Hepatocyte (in vitro differentiated cells): ENCODE data around the gene CABCOCO1. TPM values are rescaled to one million over a fixed set of nuclear protein-coding genes. Genes with fewer than 3 reads are reported as not detected.

ENCODE experiments used
- DNase-seq: peaks from one replicate; pipeline ENCODE4 v3.0.0-alpha.2; 2016; ENCODE audit warnings: low spot score
- H2AFZ ChIP-seq: fragments of 200-600 bp; sonication (generic); 2 replicates; pipeline ENCODE4 v1.6.0; 2016; ENCODE audit warnings: antibody characterized with exemption, mild to moderate bottlenecking
- H3K27ac ChIP-seq: fragments of 200-600 bp; sonication (generic); 2 replicates; pipeline ENCODE4 v1.5.1; 2016; ENCODE audit warnings: mild to moderate bottlenecking
- H3K27me3 ChIP-seq: fragments of 200-600 bp; sonication (generic); 2 replicates; pipeline ENCODE4 v1.6.1; 2016
- H3K36me3 ChIP-seq: fragments of 200-600 bp; sonication (generic); replicated peaks from 2 replicates; pipeline ENCODE4 v1.5.1; 2016; ENCODE audit warnings: low read depth; ENCODE audit not compliant: insufficient read depth
- H3K4me1 ChIP-seq: fragments of 200-600 bp; sonication (generic); 2 replicates; pipeline ENCODE4 v1.5.1; 2016; ENCODE audit warnings: mild to moderate bottlenecking, moderate library complexity; ENCODE audit not compliant: insufficient read depth
- H3K4me2 ChIP-seq: fragments of 200-600 bp; sonication (generic); 2 replicates; pipeline ENCODE4 v1.6.0; 2016
- H3K4me3 ChIP-seq: fragments of 200-600 bp; sonication (generic); 2 replicates; pipeline ENCODE4 v1.5.1; 2016; ENCODE audit warnings: mild to moderate bottlenecking
- H3K79me2 ChIP-seq: fragments of 200-600 bp; sonication (generic); 2 replicates; pipeline ENCODE4 v1.6.0; 2017; ENCODE audit warnings: mild to moderate bottlenecking
- H3K9me2 ChIP-seq: fragments of 200-600 bp; sonication (generic); replicated peaks from 2 replicates; pipeline ENCODE4 v1.6.0; 2017; ENCODE audit warnings: mild to moderate bottlenecking; ENCODE audit not compliant: insufficient read depth
- H3K9me3 ChIP-seq: fragments of 200-600 bp; sonication (generic); 2 replicates; pipeline ENCODE4 v1.5.1; 2016; ENCODE audit warnings: low read depth, mild to moderate bottlenecking
- H4K20me1 ChIP-seq: fragments of 200-600 bp; sonication (generic); 2 replicates; pipeline ENCODE4 v1.6.0; 2016; ENCODE audit warnings: mild to moderate bottlenecking; ENCODE audit not compliant: insufficient read depth, poor library complexity, severe bottlenecking
- CTCF ChIP-seq: fragments of 200-600 bp; sonication (generic); IDR thresholded peaks from 2 replicates; pipeline ENCODE4 v1.5.1; 2016; ENCODE audit warnings: antibody characterized with exemption, mild to moderate bottlenecking; ENCODE audit not compliant: poor library complexity
- EZH2 ChIP-seq: fragments of 200-600 bp; sonication (generic); IDR thresholded peaks from 2 replicates; pipeline ENCODE4 v1.6.1; 2016; ENCODE audit warnings: antibody characterized with exemption, mild to moderate bottlenecking, borderline replicate concordance
- EZH2phosphoT487 ChIP-seq: fragments of 200-600 bp; sonication (generic); IDR thresholded peaks from one replicate; pipeline ENCODE4 v1.6.1; 2018; ENCODE audit warnings: antibody characterized with exemption, mild to moderate bottlenecking, low read depth, moderate library complexity; ENCODE audit not compliant: unreplicated experiment, severe bottlenecking
- WGBS: methylation state at CpG from one replicate; pipeline ENCODE4 v1.1.6; 2016; ENCODE audit warnings: low lambda C conversion rate; ENCODE audit errors: missing lambda C conversion rate; 5-methylcytosine and 5-hydroxymethylcytosine counted together
- polyA plus RNA-seq: library from polyadenylated mRNA; unstranded; fragments of >200 nt; fragmentation: Nextera tagmentation; extraction: Ambion mirVana; gene quantifications from 2 replicates; pipeline ENCODE4 v1.2.1, GENCODE V29; 2016
- total RNA-seq: library from RNA; depleted of rRNA; stranded (reverse); fragments of >200 nt; gene quantifications from 2 replicates; pipeline ENCODE4 v1.2.3, GENCODE V29; 2014

CABCOCO1 gene
- total RNA-seq (0.36 and 1.6 TPM in 2 replicates), polyA plus RNA-seq (0.33 and 1.4 TPM in 2 replicates)

DNA sequence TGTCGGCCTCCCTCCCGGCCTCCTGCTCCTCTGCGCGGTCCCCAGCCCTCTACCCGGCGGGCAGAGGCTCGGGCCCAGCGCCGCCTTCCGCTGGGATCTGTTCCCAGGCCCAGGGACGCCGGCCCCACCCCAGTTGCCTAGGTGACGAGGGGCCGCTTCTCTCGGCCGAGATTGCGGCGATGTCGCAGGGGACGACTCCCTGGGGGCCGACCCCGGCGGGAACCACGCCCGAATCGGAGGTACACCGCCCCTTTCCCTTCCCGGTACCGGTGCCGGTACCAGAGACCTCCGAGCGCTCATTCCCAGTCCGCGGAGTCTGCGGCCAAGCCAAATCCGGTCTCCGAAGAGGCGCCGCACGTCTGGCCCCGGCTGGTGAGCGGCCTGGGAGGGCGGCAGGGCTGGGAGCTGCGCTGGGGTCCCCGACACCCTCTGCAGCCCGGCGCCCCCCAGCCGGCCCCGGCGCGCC lies at the start of gene CABCOCO1:
Gene CABCOCO1 (plus strand): TSS at position 136 of the 466 bp plus-strand sequence. CDS start 44 bp downstream, at position 180.
- H3K4me3 ChIP-seq, result peak within 1 kb of the TSS; percentile 71
- peak within 1 kb of the TSS; percentile 42 for H3K27ac ChIP-seq
- H3K9me3 ChIP-seq, result no peaks in the 10 kb centered on the region
- H3K4me2 ChIP-seq, result peak within 1 kb of the TSS; percentile 90
- 2% methylated on average over 41 of the region's 51 CpGs for WGBS
- peak; percentile 88 for DNase-seq
- H3K27me3 ChIP-seq, result no peaks in the 10 kb centered on the region
- no peaks in the 10 kb centered on the region for H3K36me3 ChIP-seq
- H3K9me2 ChIP-seq, result no peaks in the 10 kb centered on the region
- no peaks in the 10 kb centered on the region for H3K79me2 ChIP-seq
- TF ChIP-seq EZH2, result no peak
- peak; percentile 29 for TF ChIP-seq CTCF
- TF ChIP-seq EZH2phosphoT487, result no peak
- peak within 1 kb of the TSS; percentile 96 for H2AFZ ChIP-seq
- no peaks in the 10 kb centered on the region for H3K4me1 ChIP-seq
- no peaks in the 10 kb centered on the region for H4K20me1 ChIP-seq

GRCh38 chr10:61613665-61614064 lies 49.1 kb upstream of the CABCOCO1 start:
- H3K4me3 ChIP-seq, result no peak overlapping the region
- H3K4me1 ChIP-seq, result peaks cover 13% of the 10 kb centered on the region
- TF ChIP-seq CTCF (no peak), EZH2 (no peak), EZH2phosphoT487 (no peak)
- 84% methylated on average over 2 of the region's 2 CpGs for WGBS
- H3K9me2 ChIP-seq, result no peaks in the 10 kb centered on the region
- H3K4me2 ChIP-seq, result no peak overlapping the region
- no peak overlapping the region for H2AFZ ChIP-seq
- H3K27me3 ChIP-seq, result no peaks in the 10 kb centered on the region
- H3K36me3 ChIP-seq, result no peaks in the 10 kb centered on the region
- H3K27ac ChIP-seq, result no peak overlapping the region
- no peaks in the 10 kb centered on the region for H4K20me1 ChIP-seq
- H3K9me3 ChIP-seq, result no peaks in the 10 kb centered on the region
- DNase-seq, result no peak
- no peaks in the 10 kb centered on the region for H3K79me2 ChIP-seq

- H3K79me2 ChIP-seq, result no peaks in the 10 kb centered on the region
- peaks cover 13% of the 10 kb centered on the region for H3K4me1 ChIP-seq
- H4K20me1 ChIP-seq, result no peaks in the 10 kb centered on the region
- no peak for DNase-seq
- no peak overlapping the region for H3K27ac ChIP-seq
- no peaks in the 10 kb centered on the region for H3K27me3 ChIP-seq
- H3K9me3 ChIP-seq, result no peaks in the 10 kb centered on the region
- TF ChIP-seq EZH2, result no peak
- TF ChIP-seq CTCF, result no peak
- no peak for TF ChIP-seq EZH2phosphoT487
- no peak overlapping the region for H3K4me2 ChIP-seq
- no peaks in the 10 kb centered on the region for H3K9me2 ChIP-seq
- H3K4me3 ChIP-seq, result no peak overlapping the region
- no peaks in the 10 kb centered on the region for H3K36me3 ChIP-seq
- 85% methylated on average over 4 of the region's 4 CpGs for whole genome bisulfite sequencing
- H2AFZ ChIP-seq, result no peak overlapping the region
Observed at GRCh38 chr10:61616611-61617010, 46.1 kb upstream of the CABCOCO1 start.

GRCh38 chr10:61617180-61617579 lies 45.5 kb upstream of the CABCOCO1 start:
- Histone ChIP-seq H4K20me1 (no peaks in the 10 kb centered on the region), H3K4me1 (peaks cover 8% of the 10 kb centered on the region), H3K27ac (no peak overlapping the region), H3K9me2 (no peaks in the 10 kb centered on the region), H2AFZ (no peak overlapping the region), H3K27me3 (no peaks in the 10 kb centered on the region), H3K4me2 (no peak overlapping the region), H3K79me2 (no peaks in the 10 kb centered on the region), H3K36me3 (no peaks in the 10 kb centered on the region), H3K4me3 (no peak overlapping the region), H3K9me3 (no peaks in the 10 kb centered on the region)
- TF ChIP-seq EZH2phosphoT487, result no peak
- TF ChIP-seq EZH2, result no peak
- no peak for TF ChIP-seq CTCF
- no peak for DNase-seq
